OCI-LY1 (cell line): Measurements from ENCODE around the gene C1S.

Experiments used
- EZH2 ChIP-seq: fragments of 200-600 bp; sonication (generic), shearing (Covaris generic); IDR thresholded peaks from 2 replicates; pipeline ENCODE4 v1.8.0; 2017; ENCODE audit warnings: borderline replicate concordance, mixed run types, mild to moderate bottlenecking, antibody characterized with exemption, low read length, moderate library complexity, mixed read lengths
- TF ChIP-seq, protein P1 (sequence below): fragments of 200-600 bp; sonication (generic), shearing (Covaris generic); IDR thresholded peaks from 2 replicates; pipeline ENCODE4 v1.5.1; 2017; ENCODE audit warnings: mild to moderate bottlenecking, antibody characterized with exemption, low read length, moderate library complexity, mixed read lengths

- TF ChIP-seq, protein P1, sequence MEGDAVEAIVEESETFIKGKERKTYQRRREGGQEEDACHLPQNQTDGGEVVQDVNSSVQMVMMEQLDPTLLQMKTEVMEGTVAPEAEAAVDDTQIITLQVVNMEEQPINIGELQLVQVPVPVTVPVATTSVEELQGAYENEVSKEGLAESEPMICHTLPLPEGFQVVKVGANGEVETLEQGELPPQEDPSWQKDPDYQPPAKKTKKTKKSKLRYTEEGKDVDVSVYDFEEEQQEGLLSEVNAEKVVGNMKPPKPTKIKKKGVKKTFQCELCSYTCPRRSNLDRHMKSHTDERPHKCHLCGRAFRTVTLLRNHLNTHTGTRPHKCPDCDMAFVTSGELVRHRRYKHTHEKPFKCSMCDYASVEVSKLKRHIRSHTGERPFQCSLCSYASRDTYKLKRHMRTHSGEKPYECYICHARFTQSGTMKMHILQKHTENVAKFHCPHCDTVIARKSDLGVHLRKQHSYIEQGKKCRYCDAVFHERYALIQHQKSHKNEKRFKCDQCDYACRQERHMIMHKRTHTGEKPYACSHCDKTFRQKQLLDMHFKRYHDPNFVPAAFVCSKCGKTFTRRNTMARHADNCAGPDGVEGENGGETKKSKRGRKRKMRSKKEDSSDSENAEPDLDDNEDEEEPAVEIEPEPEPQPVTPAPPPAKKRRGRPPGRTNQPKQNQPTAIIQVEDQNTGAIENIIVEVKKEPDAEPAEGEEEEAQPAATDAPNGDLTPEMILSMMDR: no peak
- TF ChIP-seq EZH2: no peak
Observed at GRCh38 chr12:7116196-7116595, 55.7 kb downstream of the C1S start.
